Activated CD8-positive, alpha-beta memory T cell treated with anti-CD3 and anti-CD28 coated beads for 48 hours (primary cell): Measurements from ENCODE around the gene UGT2A3.
"Not testable (repeated sequence)": the region's sequence is repeated elsewhere in the genome, so short reads cannot be mapped to it uniquely, and the experiment has no call there.

Source experiments
- DNase-seq, 3 experiments: peaks; one replicate each; pipeline ENCODE4 v3.0.0-alpha.2; 2020; ENCODE audit warnings: low read depth in 2 of 3, low spot score in 2 of 3

The UGT2A3 gene

GRCh38 chr4:68951078-68951805 lies at the start of gene UGT2A3:
Gene UGT2A3, minus strand, starts transcription at chr4:68951804. Its CDS starts 44 bp downstream, at chr4:68951760.
- DNase-seq: no peak

- DNase-seq: no peak
Observed at GRCh38 chr4:68997040-68997439, 45.4 kb upstream of the UGT2A3 start.

- DNase-seq: no peak
Observed at GRCh38 chr4:68995292-68995691, 43.7 kb upstream of the UGT2A3 start.

GRCh38 chr4:68987007-68987406 lies 35.4 kb upstream of the UGT2A3 start:
- DNase-seq: no peak

- no peak for DNase-seq
Observed at GRCh38 chr4:68985442-68985841, 33.8 kb upstream of the UGT2A3 start.

- DNase-seq: no peak
Observed at GRCh38 chr4:68984947-68985346, 33.3 kb upstream of the UGT2A3 start.

GRCh38 chr4:68963374-68963773 lies 11.8 kb upstream of the UGT2A3 start:
- no peak for DNase-seq

GRCh38 chr4:68962868-68963267 lies 11.3 kb upstream of the UGT2A3 start:
- no peak for DNase-seq

GRCh38 chr4:68960294-68961163 lies 8.9 kb upstream of the UGT2A3 start:
- DNase-seq: no peak

GRCh38 chr4:68959085-68959484 lies 7.5 kb upstream of the UGT2A3 start:
- not testable (repeated sequence) for DNase-seq

- no peak for DNase-seq
Observed at GRCh38 chr4:68954126-68954525, 2.5 kb upstream of the UGT2A3 start.

GRCh38 chr4:68953056-68953596 lies 1.5 kb upstream of the UGT2A3 start:
- DNase-seq: no peak

- no peak for DNase-seq
Observed at GRCh38 chr4:68951806-68952585, 392 bp upstream of the UGT2A3 start.

- no peak for DNase-seq
Observed at GRCh38 chr4:68950033-68950432, 1.6 kb downstream of the UGT2A3 start.

GRCh38 chr4:68948985-68949384 lies 2.6 kb downstream of the UGT2A3 start:
- no peak for DNase-seq

GRCh38 chr4:68948044-68948743 lies 3.4 kb downstream of the UGT2A3 start:
- no peak for DNase-seq

GRCh38 chr4:68929076-68929737 lies 22.4 kb downstream of the UGT2A3 start:
- DNase-seq: no peak

GRCh38 chr4:68927165-68927564 lies 24.4 kb downstream of the UGT2A3 start:
- DNase-seq: no peak

- not testable (repeated sequence) for DNase-seq
Observed at GRCh38 chr4:68922202-68922601, 29.4 kb downstream of the UGT2A3 start.

GRCh38 chr4:68921051-68921450 lies 30.6 kb downstream of the UGT2A3 start:
- no peak for DNase-seq
